ENCODE measurements around the gene FARSB.

GRCh38 chr2:222683805-222684204 is 27.9 kb upstream of the FARSB start:
- TF ChIP-seq EZH2 (IDR thresholded peaks at IDR 0.05; ENCODE audit: borderline replicate concordance, low read depth, low read length, poor library complexity, severe bottlenecking) = no peak
- TF ChIP-seq CTCF (conservative IDR thresholded peaks at IDR 0.05; ENCODE audit: low read depth, low read length) = no peak
